ENCODE measurements around the gene TIAM2.
"Not testable (repeated sequence)": the region's sequence is repeated elsewhere in the genome, so short reads cannot be mapped to it uniquely, and the experiment has no call there.

The TIAM2 gene

GRCh38 chr6:155212616-155213380, 217.7 kb downstream of the TIAM2 start:
- DNase-seq: no peak

- DNase-seq: no peak
Observed at GRCh38 chr6:155213611-155214372, 218.7 kb downstream of the TIAM2 start.

GRCh38 chr6:155215906-155216305, 220.8 kb downstream of the TIAM2 start:
- DNase-seq: peak; percentile 38

- DNase-seq: peak; percentile 88
Observed at GRCh38 chr6:155216312-155217046, 221.4 kb downstream of the TIAM2 start.

- DNase-seq: not testable (repeated sequence)
Observed at GRCh38 chr6:155218711-155219110, 223.6 kb downstream of the TIAM2 start.

GRCh38 chr6:155219299-155219698, 224.2 kb downstream of the TIAM2 start:
- no peak for DNase-seq

GRCh38 chr6:155219858-155220301, 224.8 kb downstream of the TIAM2 start:
- no peak for DNase-seq

GRCh38 chr6:155221086-155221485, 226.0 kb downstream of the TIAM2 start:
- no peak for DNase-seq

GRCh38 chr6:155222506-155222905, 227.4 kb downstream of the TIAM2 start:
- DNase-seq: no peak

GRCh38 chr6:155223646-155224451, 228.7 kb downstream of the TIAM2 start:
- DNase-seq: no peak

- DNase-seq: no peak
Observed at GRCh38 chr6:155224618-155225017, 229.5 kb downstream of the TIAM2 start.

GRCh38 chr6:155227046-155227445, 231.9 kb downstream of the TIAM2 start:
- DNase-seq: no peak

- no peak for DNase-seq
Observed at GRCh38 chr6:155228546-155229166, 233.5 kb downstream of the TIAM2 start.

- DNase-seq: not testable (repeated sequence)
Observed at GRCh38 chr6:155230975-155231374, 235.9 kb downstream of the TIAM2 start.

- DNase-seq: no peak
Observed at GRCh38 chr6:155232848-155233247, 237.7 kb downstream of the TIAM2 start.

- no peak for DNase-seq
Observed at GRCh38 chr6:155234167-155234566, 239.1 kb downstream of the TIAM2 start.

- no peak for DNase-seq
Observed at GRCh38 chr6:155234687-155235086, 239.6 kb downstream of the TIAM2 start.

- DNase-seq: no peak
Observed at GRCh38 chr6:155235087-155235486, 240.0 kb downstream of the TIAM2 start.

- no peak for DNase-seq
Observed at GRCh38 chr6:155237613-155238012, 242.5 kb downstream of the TIAM2 start.

- no peak for DNase-seq
Observed at GRCh38 chr6:155240905-155241600, 245.9 kb downstream of the TIAM2 start.

GRCh38 chr6:155241966-155242365, 246.9 kb downstream of the TIAM2 start:
- DNase-seq: no peak
